GM10847 (cell line): ENCODE measurements around the gene TPM4.

ENCODE experiments used
- POLR2A ChIP-seq: IDR thresholded peaks from 2 replicates; pipeline ENCODE4 v1.6.1; 2011; ENCODE audit not compliant: insufficient read length; ENCODE audit errors: extremely low read depth

TPM4 gene

GRCh38 chr19:16098416-16098768, 22.1 kb downstream of the TPM4 start:
- TF ChIP-seq POLR2A, result no peak

- TF ChIP-seq POLR2A, result no peak
Measured at GRCh38 chr19:16098821-16099220, 22.5 kb downstream of the TPM4 start.

GRCh38 chr19:16100524-16100923, 24.2 kb downstream of the TPM4 start:
- TF ChIP-seq POLR2A, result no peak

DNA sequence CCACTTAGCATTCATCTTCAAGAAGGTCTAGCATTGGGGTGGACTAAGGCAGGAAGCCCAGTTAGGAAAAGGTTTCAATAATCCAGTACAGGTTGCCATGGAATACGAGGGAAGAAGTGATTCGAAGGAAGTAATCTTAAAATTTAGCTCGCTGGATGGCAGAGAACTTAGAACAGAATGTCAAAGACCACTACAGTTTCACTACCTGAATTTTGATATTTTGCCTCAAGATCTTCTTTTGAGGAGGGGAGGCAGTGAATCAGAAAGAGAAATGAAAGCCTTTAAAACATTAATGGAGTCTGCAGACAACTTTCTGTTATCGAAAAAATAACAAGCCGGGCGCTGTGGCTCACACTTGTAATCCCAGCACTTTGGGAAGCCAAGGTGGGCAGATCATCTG, 28.4 kb downstream of the TPM4 start:
- no peak for TF ChIP-seq POLR2A

- TF ChIP-seq POLR2A, result no peak
Measured at GRCh38 chr19:16106121-16106520, 29.8 kb downstream of the TPM4 start.

DNA sequence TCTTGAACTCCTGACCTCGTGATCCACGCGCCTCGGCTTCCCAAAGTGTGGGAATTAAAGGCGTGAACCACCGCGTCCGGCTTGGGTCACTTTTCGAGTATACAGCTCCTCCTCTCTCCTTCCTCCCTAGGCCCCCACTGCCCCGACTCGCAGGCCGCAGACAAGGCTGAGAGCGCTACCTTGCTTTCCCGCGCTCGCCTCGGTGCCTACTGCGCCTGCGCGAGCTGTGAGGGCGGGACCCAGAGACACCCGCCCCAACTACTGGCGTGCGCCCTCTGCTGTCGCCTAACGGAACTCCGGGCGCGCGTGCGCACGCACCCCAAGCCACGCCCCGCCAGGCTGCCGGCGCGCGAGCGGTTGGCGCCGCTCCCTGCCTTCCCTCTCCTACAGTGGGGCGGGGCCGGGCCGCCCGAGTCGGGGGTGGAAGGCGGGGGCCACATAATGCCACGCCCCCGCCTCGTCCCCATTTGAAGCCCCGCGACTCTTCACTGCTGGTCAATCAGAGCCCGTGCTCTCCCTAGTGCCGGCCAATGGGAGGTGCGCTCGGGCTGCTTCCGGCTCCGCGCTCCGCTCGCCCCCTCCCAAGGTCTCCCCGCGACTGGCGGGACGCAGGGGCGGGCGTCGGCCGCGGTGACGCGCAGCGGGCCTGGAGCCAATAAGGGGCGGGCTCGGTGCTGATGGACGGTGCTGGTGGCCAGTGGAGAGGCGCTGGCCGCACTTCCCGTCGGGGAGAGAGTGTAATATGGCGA, 35.0 kb downstream of the TPM4 start, which contains the start of gene RAB8A:
TSS of gene RAB8A (plus strand) at position 730 of the 749 bp plus-strand sequence. CDS start at position 743, 13 bp downstream.
- TF ChIP-seq POLR2A, result peak; percentile 48

- TF ChIP-seq POLR2A, result peak; percentile 57
Measured at GRCh38 chr19:16111909-16112752, 35.8 kb downstream of the TPM4 start.

GRCh38 chr19:16112778-16113177, 36.5 kb downstream of the TPM4 start:
- no peak for TF ChIP-seq POLR2A

DNA sequence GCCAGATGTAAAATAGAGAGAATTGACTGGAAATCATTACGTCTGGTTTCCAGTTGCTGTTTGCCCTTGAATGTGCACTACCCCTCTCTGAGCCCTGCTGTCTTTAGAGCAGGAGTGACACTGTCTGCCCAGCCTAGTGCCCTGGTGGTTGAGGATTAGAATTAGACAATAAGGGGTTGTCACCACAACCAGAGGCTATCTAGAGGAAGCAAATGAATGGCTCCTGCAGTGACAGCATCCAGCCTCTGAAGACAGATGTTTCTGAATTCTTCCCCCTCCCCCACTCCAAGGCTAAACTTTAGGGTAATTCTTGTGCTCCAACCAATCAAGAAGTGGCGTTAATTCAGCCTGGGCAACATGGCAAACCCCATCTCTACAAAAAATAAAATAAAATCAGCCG, 37.4 kb downstream of the TPM4 start:
- TF ChIP-seq POLR2A, result no peak

DNA sequence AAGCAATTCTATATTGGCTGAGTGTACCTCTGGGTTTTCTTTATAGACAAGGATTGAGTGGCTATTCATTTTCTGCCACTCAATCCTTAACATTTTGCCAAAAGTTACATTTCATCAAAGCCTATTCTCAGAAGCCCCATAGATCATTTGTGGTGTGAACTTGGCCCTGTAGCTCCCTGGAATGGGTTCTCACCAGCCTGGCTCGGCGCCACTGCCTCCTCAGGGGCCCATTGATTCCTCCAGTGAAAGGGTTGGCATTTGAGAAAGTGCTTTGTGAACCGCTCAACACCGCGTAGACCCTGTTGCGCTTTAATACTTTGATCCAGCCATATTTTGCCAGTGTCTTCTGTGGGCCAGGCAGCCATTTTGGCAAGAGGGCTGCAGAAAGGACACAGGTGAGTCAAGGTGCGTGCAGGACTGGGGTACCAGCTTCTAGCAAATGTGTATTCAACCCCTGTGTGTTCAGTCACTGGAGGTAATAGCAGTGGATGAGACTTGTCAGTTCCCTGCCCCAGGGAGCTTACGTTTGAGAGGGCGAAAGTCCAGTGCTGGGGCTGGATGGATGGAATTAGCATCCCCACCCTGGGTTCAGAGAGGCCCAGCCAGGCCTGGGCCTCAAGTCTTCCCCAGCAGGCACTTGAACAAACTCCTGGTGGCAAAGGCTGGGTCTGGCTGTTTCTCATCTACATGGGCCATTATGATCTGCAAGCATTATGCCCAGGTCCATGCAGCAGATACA, 39.2 kb downstream of the TPM4 start:
- no peak for TF ChIP-seq POLR2A

- TF ChIP-seq POLR2A, result no peak
Measured at GRCh38 chr19:16116067-16116466, 39.8 kb downstream of the TPM4 start.

GRCh38 chr19:16117594-16118033, 41.3 kb downstream of the TPM4 start:
- no peak for TF ChIP-seq POLR2A

DNA sequence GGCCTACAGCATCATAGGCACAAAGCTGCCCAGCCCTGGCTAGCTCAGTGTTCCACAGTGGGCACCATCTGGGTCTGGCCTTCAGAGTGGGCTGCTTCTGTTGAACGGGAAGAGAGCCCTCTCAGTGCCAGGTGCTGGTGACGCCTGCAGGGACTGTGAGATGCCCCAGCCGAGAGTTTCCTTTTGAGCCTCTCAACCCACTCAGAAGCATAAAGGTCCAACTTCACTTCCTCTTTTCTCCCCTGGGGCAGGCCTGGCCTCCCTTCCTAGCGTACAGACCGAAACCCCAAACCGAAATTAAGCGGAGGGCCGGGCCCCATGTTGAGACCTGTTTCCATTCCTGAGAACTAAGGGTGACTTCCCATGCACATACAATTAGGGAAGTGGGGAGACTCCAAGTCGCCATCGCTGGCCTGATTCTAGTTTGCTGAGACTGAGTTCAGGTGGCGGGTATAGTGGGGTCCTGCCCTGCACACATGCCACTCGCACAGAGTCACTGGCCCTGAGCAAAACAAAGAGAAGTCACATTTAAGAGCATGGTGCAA, 42.3 kb downstream of the TPM4 start:
- peak; percentile 42 for TF ChIP-seq POLR2A

DNA sequence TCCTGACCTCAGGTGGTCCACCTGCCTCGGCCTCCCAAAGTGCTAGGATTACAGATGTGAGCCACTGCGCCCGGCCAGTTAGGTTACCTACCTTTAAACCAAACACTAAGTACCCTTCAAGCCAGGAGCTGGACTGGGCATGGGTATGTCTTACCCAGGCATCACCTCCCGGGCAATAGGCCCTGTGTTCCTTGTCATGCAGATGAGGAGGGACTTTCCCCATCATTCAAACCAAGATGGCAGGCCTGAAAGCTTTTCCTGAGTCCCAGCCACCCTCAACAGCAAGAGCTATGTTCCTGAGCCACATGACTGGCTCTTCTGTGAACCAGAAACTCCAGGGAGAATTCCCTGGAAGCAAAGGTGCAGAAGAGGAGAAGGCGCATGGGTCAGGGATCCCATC, 44.8 kb downstream of the TPM4 start:
- TF ChIP-seq POLR2A, result no peak

GRCh38 chr19:16121967-16122366, 45.7 kb downstream of the TPM4 start:
- no peak for TF ChIP-seq POLR2A

GRCh38 chr19:16124953-16125352, 48.7 kb downstream of the TPM4 start:
- TF ChIP-seq POLR2A, result no peak
